NCI-H1436 treated with DMSO at 0.1 percent for 48 hours (cell line): ENCODE data around the gene PRX.
"Not testable (repeated sequence)": the region's sequence is repeated elsewhere in the genome, so short reads cannot be mapped to it uniquely, and the experiment has no call there.

Experiments
- DNase-seq: peaks from one replicate; lab custom pipeline; 2025; lab: John Stamatoyannopoulos, UW

Gene PRX

DNA sequence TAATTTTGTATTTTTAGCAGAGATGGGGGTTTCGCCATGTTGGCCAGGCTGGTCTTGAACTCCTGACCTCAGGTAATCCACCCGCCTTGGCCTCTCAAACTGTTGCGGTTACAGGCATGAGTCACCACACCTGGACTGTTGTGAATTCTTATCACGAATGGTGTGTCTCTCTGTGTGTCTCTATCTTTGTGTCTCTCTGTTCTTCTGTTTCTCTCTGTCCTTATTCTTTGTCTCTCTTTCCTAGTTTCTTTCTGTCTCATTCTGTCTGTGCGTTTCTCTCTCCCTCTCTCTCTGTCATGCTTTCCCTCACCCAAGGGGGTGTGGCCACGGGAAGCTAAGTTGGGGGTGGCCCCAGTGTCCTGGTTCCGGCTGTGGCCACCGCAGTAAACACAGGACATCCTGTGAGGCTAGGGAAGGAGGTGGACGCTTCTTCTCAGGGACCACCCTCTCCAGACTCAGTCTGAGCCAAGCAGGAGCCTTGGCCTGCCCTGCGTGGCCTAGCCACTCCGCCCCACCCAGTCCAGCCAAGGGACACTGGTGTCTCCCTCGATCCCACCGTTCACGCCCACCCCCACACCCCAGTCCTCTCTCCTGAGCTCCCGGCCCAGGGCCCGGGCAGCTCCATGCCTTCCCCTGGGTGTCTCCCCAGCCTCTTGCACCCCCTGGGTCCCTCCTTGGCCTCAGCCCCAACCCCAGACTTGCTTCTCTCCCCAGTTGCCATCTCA lies 3.9 kb upstream of the PRX start:
- no peak for DNase-seq

DNA sequence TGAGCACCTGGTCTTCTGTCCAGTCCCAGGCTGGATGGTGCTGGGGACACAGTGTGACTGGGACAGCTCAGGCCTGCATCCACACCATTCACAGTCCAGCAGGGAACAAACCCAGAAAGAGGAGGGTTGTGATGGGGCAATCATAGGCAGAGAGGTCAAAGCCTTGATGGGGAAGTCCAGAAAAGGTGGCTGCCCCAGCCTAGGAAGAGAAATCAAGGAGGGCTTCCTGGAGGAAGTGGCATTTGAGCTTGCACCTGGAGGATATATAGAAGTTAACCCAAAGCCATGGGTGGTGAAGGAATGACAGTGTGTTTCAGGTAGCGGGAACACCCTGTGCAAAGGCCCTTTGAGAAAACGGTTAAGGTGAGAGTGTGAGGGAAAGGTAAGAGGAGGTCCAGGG lies 2.6 kb upstream of the PRX start:
- no peak for DNase-seq

DNA sequence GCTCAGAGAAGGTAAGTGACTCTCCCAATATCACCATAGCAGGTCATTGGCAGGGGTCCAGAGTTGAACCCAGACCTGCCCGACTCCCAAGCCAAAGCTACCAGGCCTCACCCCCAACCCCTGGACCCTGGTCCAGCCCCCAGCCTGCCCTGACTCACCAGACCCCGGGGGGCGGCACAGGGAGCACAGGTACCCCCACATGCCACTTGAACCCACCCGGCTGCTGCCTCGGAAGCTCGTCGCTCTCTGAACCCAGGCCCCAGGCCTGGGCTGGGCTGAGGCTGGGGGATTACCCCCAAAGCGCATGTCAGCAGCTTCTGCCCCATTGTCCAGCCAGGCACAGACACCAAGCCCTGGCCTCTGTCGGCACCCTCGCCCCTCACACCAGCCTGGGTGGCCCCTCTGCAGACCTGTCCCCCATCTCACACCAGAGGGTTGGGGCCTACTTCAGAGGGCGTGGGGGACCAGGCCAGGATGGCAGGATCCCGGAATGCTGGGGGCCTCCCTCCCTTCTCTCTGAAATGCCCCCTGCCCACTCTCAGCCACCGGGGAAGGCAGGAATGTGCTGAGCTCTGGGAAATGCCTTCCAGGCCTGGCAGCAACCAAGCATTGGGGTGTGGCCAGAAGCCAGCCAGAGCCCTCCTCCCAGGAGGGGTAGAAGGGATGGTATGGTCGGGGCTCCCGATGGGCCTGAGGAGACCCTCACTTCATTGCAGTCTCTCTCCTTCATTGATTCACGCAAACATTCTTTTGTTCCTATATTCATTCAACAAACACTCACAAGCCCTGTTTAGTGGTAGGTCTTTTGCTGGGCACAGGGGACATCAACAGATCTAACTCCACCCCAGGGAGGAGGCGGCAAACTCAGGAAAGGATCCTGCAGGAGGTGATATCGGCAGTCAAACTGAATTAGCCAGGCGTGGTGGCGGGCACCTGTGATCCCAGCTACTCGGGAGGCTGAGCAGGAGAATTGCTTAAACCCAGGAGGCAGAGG lies 1.7 kb upstream of the PRX start:
- DNase-seq: no peak

DNA sequence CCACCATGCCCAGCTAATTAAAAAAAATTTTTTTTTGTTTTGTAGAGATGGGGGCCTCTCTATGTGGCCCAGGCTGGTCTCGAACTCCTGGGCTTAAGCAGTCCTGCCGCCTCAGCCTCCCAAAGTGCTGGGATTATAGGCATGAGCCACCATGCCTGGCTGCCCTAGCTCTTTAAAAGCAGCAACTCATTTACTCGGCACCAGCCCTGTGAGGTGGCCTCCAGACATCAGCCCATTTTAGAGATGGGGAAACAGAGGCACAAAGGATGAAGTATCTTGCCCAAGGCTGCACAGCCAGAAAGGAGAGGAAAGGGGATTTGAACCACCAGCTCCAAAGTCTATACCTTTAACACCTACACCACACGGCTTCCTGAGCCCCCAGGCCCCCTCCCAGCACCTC lies 312 bp downstream of the PRX start:
- DNase-seq: no peak

DNA sequence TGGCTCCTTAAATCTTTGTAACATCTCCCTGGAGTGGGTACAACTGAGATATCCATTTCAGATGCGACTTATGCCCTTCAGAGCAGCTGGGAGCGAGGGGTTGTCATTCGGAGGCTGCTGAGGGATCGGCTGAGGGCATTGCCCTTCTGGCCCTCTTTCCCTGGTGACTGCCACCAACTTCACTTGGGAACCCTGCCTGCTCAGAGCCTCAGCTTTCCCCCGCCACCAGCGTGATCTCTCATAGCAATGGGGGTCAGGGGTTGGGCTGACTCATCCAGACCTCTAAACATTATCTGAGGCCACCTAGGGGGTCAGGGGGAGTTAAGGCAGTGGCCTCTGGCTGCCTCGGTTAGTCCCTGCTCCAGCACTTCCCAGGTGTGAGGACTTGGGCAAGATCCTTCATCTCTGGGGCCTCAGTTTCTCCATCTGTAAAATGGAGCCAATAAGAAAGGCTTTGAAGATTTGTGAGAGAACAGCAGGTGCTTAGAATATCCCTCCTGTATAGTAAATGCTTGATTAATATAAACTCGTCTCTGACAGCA lies 1.1 kb downstream of the PRX start:
- no peak for DNase-seq

DNA sequence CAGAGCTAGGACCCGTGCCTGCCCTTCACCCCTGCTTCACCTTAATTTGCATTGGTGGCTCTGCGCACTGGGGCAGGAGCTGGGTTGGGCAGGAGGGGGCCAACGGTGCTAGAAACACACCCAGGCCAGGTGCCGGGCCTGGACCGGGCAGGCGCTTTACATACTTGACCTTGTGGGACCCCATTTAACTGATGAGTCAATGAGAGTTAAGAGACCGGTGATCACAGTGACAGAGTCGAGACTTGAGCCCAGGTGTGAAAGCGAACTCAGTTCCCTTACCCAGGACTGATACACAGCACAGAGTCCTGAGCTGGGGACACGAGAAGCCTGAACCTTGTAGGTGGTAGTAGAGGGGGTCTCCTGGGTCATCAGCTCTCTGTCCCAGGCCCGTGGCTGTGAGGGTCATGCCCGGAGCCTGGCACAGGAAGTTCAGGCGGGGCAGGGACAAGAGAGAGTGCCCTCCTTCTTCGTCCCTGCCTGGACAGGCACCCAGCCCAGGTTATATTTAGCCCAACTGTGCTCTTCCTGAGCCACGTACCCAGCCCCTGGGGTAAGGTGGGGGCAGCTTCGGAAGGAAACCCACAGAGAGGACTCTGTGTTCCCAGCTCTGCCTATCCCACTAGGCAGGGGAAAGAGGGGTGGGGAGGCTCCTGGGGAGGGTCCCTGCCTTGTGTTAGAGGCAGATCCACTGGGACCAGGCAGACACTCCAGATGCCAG lies 1.9 kb downstream of the PRX start:
- DNase-seq: no peak

DNA sequence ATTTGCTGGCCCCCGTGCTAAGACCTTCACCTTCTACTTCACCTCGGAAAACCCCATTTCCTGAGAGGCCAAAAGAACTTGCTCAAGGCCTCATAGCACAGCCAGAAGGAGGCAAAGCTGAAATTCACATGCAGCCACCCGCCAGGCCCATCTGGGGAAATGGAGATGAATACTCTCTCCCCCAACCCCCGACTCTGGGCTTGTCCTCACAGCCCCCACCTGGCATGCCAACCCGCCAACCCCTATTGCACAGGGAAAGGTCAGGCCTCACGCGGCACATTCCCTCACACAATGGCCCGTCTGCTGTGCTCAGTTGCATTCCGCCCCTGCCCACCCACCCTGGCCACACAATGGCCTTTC lies 3.2 kb downstream of the PRX start:
- DNase-seq: no peak

DNA sequence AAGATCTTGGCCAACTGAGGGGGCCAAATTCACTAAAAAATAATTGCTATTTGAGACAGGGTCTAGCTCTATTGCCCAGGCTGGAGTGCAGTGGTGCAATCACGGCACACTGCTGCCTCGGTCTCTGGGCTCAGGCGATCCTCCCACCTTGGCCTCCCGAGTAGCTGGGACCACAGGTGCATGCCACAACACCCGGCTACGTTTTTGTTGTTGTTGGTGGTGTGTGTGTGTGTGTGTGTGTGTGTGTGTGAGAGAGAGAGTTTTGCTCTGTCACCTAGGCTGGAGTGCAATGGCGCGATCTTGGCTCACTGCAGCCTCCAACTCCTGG lies 4.6 kb downstream of the PRX start:
- DNase-seq: not testable (repeated sequence)

DNA sequence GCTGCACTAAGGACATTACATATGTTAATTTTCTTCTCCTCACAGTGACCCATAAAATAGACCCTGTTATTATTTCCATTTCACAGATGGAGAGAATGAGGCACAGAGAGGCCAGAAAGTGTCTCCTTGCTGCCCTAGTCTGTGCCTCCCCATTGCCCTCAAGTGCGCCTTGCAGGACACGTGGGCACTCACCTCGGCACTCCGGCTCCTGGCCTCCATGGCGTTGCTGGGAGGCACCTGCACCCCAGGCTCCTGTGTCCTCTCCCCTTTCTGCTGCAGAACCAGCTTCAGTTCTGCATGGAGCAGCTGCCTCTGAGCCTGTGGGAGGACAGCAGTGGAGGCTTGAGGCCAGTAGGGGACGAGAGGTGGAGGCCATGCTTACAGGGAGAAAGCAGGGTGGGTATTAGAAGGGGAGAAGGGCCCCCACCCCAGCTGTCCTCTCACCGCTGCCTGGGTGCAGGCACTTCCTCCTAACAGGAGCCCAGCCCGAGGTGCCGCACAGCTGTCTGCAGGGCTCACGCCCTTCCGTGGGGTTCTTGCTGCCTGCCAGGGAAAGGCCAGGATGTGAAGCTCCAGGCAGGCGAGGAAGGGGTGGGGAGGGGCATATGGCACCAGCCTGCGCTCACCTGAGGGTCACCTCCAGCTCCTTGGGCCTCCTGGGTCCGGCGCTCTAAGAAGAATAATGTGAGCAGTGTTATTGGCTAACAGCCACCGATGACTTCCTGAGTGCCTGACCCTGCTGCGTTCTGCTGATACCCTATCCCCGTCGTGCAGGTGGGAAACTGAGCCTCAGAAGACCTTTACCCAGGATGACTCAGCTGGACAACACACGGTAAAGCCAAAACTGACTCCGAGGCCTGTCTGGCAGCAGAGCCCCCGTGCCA lies 5.2 kb downstream of the PRX start:
- DNase-seq: no peak

DNA sequence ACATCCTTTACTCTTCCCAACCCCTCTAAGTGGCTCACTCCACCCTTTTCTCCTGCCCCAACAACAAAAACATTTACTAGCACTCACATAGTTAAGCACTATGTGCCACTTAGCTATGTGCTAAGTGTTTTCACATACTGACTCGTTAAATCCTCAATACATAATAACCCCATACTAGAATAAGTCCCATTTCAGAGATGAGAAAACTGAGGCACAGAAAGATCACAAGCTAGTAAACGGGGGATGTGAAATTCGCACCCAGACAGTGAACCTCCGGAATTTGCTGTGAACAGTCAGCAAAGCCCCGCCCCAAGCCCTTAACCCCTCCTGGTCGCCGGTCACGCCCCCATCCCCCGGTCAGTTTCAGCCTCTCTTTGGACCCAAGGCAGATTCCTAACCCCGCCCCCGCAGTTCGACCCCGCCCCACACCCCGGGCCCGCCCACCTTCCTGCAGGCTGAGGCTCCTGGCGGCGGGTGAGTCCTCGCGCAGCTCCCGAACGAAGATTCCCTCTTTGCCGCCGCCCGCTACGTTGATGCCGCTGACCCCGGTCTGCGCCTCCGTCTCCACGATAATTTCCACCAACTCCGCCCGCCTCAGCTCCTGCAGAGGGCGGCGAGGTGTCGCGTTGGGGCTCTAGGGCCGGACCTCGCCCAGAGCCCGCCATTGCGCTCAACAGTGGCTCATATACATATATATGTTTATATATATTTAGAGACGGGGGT lies 9.8 kb downstream of the PRX start:
- no peak for DNase-seq

DNA sequence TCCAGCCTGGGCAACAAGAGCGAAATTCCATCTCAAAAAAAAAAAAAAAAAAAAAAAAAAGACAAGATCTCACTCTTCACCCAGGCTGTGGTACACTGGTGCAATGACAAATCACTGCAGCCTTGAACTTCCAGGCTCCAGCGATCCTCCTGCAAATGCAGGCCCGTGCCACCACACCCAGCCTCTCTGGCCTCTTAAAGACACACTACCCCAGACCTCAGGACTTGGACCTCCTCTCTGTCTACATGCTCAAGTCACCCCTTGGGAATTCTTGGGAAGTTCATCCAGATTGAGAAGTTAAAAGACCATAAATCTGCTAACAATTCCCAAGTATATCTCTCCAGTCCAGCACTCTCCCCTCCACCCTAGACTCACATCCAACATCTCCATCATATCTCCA lies 12.6 kb downstream of the PRX start:
- no peak for DNase-seq

DNA sequence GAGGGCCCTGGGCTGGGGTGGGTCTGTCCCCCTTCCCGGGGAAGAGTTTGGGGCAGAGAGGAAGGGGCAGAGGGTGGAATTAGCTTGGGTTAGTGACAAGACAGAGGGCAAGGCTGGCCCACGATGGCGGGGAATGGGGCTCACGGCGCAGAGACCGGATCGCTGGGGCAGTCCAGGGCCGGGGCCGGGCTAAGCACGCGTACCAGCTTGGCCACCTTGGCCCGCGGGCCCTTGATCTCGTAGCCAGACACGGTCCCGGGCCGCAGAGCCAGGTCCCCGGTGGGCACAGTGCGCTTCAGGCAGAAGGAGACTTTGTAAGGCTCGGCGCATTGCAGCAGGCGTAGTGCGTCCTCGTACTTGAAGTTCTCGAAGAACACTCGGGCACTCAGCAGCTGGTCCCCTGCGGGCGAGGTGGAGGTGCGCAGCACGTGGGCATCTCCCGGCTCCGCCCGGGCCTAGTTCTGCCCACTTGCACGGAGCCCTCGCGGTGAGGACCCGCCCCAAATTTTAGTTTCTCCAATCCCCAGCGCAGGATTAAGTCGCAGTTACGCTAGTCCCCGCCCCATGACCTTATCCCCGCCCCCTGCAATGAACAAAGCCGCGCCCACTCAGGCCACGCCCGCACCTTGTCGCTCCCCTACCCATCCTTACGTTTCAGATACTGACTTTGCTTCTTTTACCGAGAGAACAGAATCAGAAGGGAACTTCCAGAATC lies 14.6 kb downstream of the PRX start:
- DNase-seq: no peak

DNA sequence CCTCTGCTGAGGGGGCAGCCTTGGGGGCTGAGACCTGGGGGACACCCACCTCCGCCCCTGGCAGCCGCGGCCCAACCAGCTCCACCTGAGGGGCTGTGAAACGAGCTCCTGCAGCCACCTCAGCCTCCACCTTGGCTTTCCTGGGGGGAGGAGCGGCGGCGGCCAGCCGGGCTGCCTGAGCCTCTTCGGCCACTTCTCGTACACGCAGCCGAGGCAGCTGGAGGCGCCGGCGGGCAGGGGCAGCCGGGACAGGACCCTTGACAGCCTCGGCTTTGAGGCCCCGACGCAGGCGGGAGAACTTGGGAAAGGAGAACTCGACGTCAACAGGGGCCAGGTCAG lies 15.6 kb downstream of the PRX start:
- DNase-seq: no peak

DNA sequence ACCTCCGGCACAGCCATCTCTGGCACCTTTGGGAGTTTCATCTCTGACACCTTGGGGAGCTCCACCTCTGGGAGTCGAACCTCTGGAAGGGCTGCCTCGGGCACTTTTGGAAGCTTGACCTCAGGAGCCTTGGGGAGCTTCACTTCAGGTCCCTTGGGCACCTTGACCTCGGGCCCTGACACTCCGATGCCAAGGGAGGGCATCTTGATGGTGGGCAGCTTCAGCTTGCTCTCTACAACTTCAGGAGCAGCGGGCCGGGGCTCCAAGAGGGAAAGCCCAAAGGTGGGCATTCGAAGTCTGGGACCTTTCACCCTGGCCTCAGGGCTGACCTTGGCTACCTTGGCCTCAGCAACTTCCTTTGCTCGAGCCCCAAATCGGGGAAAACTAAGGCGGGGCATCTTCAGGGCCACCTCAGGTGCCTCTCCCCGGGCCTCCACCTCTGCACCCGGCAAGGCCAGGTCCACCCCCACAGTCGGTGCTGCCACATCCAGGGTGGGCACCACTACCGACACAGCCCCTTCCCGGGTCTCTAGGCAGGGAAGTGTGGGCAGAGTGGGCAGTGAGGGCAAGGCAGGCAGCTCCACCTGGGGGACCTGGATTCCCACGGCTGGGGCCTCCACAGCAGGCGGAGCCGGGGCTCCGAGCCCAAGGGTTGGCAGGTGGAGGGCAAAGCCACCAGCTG lies 16.2 kb downstream of the PRX start:
- no peak for DNase-seq

DNA sequence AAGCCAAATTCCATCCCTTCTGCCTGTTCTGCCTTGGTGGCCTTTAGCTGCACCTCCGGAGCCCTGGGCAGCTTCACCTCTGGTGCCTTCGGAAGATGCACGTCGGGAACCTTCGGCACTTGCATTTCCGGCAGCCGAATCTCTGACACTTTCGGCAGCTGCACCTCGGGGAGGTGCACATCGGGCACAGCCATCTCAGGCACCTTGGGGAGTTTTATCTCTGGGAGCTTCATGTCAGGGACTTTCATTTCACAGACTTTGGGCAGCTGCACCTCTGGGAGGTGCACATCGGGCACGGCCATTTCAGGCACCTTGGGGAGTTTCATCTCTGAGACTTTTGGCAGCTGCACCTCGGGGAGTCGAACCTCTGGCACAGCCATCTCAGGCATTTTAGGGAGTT lies 17.2 kb downstream of the PRX start:
- no peak for DNase-seq

DNA sequence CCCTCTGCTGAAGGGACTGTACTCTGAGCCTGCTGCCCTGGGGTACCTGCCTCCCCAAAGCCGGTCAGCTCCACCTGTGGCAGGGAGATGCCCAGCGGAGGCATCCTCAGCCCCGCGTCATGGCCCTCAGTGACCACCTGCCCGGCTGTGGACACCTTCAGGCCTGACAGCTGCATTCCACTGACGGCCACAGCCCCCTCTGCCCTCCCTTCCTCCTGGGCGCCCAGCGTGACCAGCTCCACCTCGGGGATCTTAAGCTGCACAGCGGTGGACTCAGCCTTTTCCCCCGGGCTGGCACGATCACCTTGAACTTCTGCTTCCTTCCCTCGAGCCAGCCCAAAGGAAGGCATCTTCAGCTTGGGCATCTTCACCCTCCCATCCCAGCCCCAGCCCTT lies 18.4 kb downstream of the PRX start:
- DNase-seq: no peak

DNA sequence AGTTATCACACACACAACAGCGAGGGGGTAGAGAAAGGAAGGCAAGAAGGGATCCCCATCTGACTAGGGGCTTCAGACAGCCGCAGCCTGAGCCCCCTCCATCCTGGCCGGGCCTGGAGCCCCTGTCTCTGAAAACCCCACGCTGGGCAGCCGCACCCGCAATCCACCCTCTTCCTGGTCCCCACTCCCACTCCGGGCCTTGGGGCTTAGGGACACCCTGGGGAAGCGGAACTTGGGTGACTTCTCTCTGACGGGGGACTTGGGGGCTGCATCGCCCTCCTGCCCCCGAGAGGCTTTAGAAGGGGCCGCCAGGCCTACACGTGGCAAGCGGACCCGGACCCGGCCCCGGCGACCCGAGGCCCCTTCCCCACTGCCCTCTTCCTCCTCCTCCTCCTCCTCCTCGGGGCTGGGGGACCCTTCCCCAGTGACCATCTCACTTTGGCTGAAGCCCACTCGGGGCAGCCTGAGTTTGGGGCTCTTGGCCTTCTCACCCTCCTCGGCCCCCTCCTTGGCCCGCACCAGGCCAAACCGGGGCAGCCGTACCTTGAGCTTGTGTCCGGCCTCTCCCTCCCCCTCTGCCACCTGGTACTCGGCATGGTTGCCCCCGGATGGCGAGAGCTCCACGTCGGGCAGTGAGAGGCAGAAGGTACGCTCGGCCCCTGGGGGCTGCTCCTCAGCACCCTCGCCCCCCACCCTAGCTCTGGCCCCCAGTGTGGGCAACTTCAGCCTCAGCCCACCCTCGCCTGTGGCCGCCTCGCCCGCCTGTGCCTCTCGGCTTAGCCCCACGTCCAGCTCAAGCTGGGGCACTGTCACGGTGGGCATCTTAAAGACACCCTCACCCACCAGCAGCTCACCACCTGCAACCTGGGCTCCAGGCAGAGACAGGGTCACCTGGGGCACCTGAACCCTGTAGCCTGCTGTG lies 19.0 kb downstream of the PRX start:
- DNase-seq: no peak

DNA sequence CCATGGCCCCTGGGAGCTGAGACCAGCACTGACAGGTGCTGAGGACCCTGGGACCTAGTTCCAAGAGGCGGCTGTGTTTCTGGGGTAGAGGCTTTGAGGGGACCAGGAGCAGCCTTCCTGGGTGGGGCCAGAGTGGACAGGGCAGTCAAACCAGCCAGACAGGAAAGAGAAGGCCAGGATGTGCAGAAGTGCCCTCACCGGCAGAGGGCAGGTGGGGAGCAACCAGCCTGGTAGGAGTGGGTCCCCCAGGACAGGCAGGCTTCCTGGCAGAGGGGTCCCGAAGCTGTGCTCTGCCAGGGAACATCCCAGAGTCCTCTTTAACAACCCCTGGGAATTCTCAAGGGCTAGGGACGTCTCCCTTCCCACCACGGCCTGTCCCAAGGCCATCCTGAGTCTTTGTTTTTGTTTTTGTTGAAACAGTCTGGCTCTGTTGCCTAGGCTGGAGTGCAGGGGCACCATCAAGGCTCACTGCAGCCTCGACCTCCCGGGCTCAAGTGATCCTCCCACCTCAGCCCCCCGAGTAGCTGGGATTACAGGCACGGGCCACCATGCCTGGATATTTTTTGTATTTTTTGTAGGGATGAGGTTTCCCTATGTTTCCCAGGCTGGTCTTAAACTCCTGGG lies 20.2 kb downstream of the PRX start:
- no peak for DNase-seq
